ENCODE data around the gene KHDC3L.

GRCh38 chr6:73341335-73341734 is 21.1 kb upstream of the KHDC3L start:
- TF ChIP-seq, protein P1, sequence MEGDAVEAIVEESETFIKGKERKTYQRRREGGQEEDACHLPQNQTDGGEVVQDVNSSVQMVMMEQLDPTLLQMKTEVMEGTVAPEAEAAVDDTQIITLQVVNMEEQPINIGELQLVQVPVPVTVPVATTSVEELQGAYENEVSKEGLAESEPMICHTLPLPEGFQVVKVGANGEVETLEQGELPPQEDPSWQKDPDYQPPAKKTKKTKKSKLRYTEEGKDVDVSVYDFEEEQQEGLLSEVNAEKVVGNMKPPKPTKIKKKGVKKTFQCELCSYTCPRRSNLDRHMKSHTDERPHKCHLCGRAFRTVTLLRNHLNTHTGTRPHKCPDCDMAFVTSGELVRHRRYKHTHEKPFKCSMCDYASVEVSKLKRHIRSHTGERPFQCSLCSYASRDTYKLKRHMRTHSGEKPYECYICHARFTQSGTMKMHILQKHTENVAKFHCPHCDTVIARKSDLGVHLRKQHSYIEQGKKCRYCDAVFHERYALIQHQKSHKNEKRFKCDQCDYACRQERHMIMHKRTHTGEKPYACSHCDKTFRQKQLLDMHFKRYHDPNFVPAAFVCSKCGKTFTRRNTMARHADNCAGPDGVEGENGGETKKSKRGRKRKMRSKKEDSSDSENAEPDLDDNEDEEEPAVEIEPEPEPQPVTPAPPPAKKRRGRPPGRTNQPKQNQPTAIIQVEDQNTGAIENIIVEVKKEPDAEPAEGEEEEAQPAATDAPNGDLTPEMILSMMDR (conservative IDR thresholded peaks at IDR 0.05; ENCODE audit: low read length), result no peak
- no peak for TF ChIP-seq EZH2phosphoT487 (IDR thresholded peaks at IDR 0.05; ENCODE audit: borderline replicate concordance)
